AG04450 (cell line): ENCODE data around the gene RRBP1. TPM values are rescaled to one million over a fixed set of nuclear protein-coding genes. Genes with fewer than 3 reads are reported as not detected.
A peak's percentile ranks its signal among the peaks of the same experiment; 100 is the strongest.

ENCODE experiments used
- CTCF ChIA-PET: fragments of 300-600, 350-600 bp; formaldehyde crosslinking; extraction: SDS; loops from one replicate; lab custom pipeline; 2022; ENCODE audit warnings: antibody characterized with exemption, inconsistent platforms; lab: Charles Lee
- POLR2A ChIA-PET: fragments of 350-600 bp; formaldehyde crosslinking; extraction: SDS; loops from one replicate; lab custom pipeline; 2021; ENCODE audit warnings: antibody characterized with exemption, inconsistent platforms; lab: Yijun Ruan, JAX
- DNase-seq: peaks from one replicate; pipeline ENCODE4 v3.0.0-alpha.2; 2011; ENCODE audit warnings: low read depth, low spot score
- H3K27ac ChIP-seq: one replicate; pipeline ENCODE4 v1.5.1; 2012; ENCODE audit warnings: low read depth, low read length, control low read depth
- H3K27me3 ChIP-seq: one replicate; pipeline ENCODE4 v1.6.0; 2012; ENCODE audit warnings: low read length; ENCODE audit not compliant: control insufficient read depth, insufficient read depth
- H3K4me3 ChIP-seq: 2 replicates; pipeline ENCODE4 v1.5.1; 2011; ENCODE audit warnings: mild to moderate bottlenecking, low read depth, low read length, control low read depth
- H3K9me3 ChIP-seq: 2 replicates; pipeline ENCODE4 v1.5.1; 2012; ENCODE audit warnings: low read length; ENCODE audit not compliant: control insufficient read depth, insufficient read depth
- CTCF ChIP-seq: IDR thresholded peaks from 2 replicates; pipeline ENCODE4 v1.5.1; 2011; ENCODE audit warnings: low read depth, low read length, control low read depth, inconsistent platforms
- polyA plus RNA-seq: library from polyadenylated mRNA; depleted of rRNA; stranded (reverse); fragments of >200 nt; gene quantifications from 2 replicates; pipeline ENCODE4 v1.2.3, GENCODE V29; 2011

RRBP1 gene
- polyA plus RNA-seq, 1 experiment = 153 TPM

DNA sequence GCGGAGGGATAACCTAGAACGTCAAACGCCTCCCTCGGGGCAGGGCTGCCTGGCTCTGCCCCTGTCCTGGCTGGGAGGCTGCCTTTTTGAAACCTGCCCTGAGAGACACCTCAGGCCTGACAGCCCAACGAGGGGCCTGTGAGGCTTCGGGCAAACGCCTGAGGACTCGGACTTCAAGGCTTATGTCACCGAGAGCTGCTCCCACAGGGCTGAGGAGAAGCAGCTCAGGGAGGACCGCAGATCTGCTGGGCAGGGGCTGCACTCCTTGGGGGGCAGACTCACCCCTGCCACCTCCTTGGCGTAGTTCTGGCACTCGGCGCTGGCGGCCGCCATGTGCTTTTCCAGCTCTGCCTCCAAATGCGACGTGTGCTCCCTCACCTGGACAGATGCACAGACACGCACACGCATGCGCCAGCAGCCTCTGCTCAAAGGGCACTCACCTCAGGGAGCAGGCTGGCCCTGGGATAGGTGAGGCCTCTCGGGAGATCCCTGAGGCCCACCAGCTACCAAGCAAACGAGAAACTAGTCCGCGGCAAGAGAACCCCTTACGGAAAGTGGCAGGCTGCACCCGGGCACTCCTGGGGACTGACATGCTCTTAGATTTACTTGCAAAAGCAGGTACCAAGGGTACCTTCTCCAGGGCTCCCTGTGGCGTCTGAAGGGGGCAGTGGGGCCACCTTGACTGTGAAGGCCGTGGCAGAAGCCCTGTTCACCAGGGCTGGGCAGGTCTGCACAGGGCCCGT, 62.5 kb downstream of the RRBP1 start:
- ChIA-PET CTCF (no interaction called here), POLR2A (no interaction called here)
- Histone ChIP-seq H3K27ac (no peak overlapping the region), H3K4me3 (no peak overlapping the region), H3K27me3 (no peaks in the 10 kb centered on the region), H3K9me3 (no peaks in the 10 kb centered on the region; the same call in 1 of the 2 replicates)
- DNase-seq = no peak
- TF ChIP-seq CTCF = no peak

- Histone ChIP-seq H3K27ac (no peak overlapping the region), H3K4me3 (no peak overlapping the region), H3K27me3 (no peaks in the 10 kb centered on the region), H3K9me3 (no peaks in the 10 kb centered on the region; the same call in 1 of the 2 replicates)
- TF ChIP-seq CTCF = no peak
- POLR2A ChIA-PET = no interaction called here
- CTCF ChIA-PET = interaction anchor here (1.0 to 2.4 kb wide), 2 partner anchors 82 to 114 kb away, joined by 4 to 11 read pairs; no protein-coding TSS in a partner anchor
- no peak for DNase-seq
Observed at GRCh38 chr20:17618673-17619013, 63.4 kb downstream of the RRBP1 start.

GRCh38 chr20:17617868-17618672, 64.0 kb downstream of the RRBP1 start:
- ChIA-PET POLR2A (no interaction called here), CTCF (interaction anchor here (0.6 to 2.4 kb wide), 6 partner anchors 16 to 429 kb away, joined by 3 to 11 read pairs (median 4); no protein-coding TSS in a partner anchor)
- Histone ChIP-seq H3K27ac (peak overlapping the region; percentile 39), H3K9me3 (no peaks in the 10 kb centered on the region; the same call in 1 of the 2 replicates), H3K4me3 (no peak overlapping the region), H3K27me3 (no peaks in the 10 kb centered on the region)
- no peak for DNase-seq
- TF ChIP-seq CTCF = no peak

DNA sequence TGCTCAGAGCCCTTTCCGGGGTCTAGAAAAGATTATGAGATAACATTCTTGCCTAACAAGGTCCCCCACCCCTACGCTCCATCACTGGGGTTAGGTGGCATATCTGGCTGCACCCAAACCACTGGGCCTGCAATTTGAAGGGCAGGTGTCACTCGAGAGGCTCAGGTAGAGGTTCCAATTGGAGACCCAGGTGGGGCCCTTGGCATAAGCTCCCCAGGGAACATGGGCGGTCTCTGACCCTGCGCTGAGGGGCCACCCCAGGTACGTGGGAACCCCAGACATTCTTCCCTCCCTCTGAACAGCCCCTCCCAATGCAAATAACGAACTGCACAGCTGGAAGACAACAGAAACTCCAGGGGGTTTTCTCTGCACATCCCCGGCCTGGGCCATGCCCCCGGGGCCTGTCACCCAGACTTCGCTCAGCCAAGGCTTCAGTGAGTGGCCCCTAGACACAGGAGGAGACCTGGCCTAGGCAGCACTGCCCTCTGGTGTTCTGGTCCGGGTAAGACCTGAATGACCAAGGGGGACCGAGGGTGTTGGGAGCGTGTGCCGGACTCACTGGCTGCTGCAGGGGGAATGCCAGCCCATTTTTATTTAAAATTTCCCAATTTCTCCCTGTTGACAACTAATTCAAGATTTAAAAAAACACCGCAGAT, 64.7 kb downstream of the RRBP1 start:
- DNase-seq = no peak
- peak; percentile 57 for TF ChIP-seq CTCF

More for the DNA sequence above, 64.7 kb downstream of the RRBP1 start:
- ChIA-PET POLR2A (no interaction called here), CTCF (interaction anchor here (0.8 to 2.4 kb wide), 8 partner anchors 15 to 379 kb away, joined by 3 to 11 read pairs (median 4); no protein-coding TSS in a partner anchor)
- Histone ChIP-seq H3K4me3 (no peak overlapping the region), H3K27me3 (no peaks in the 10 kb centered on the region), H3K27ac (no peak overlapping the region), H3K9me3 (no peaks in the 10 kb centered on the region; the same call in 1 of the 2 replicates)
